Type B pancreatic cell (in vitro differentiated cells): ENCODE measurements around the gene SMAD7. TPM values are rescaled to one million over a fixed set of nuclear protein-coding genes. Genes with fewer than 3 reads are reported as not detected.

Source experiments
- DNase-seq: peaks from one replicate; pipeline ENCODE4 v3.0.0; 2021; ENCODE audit warnings: mixed read lengths; ENCODE audit not compliant: unreplicated experiment; ENCODE audit errors: extremely low spot score
- H3K27ac Mint-ChIP-seq: 2 replicates; pipeline ENCODE4 v1.8.0; 2021; ENCODE audit warnings: mild to moderate bottlenecking, mixed read lengths
- H3K27me3 Mint-ChIP-seq: 2 replicates; pipeline ENCODE4 v1.8.0; 2021; ENCODE audit warnings: mixed read lengths
- H3K36me3 Mint-ChIP-seq: 2 replicates; pipeline ENCODE4 v1.8.0; 2021; ENCODE audit warnings: mixed read lengths
- H3K4me1 Mint-ChIP-seq: one replicate; pipeline ENCODE4 v1.8.0; 2021; ENCODE audit warnings: mixed read lengths; ENCODE audit not compliant: unreplicated experiment
- H3K4me3 Mint-ChIP-seq: 2 replicates; pipeline ENCODE4 v1.8.0; 2021; ENCODE audit warnings: mild to moderate bottlenecking, mixed read lengths
- H3K9me3 Mint-ChIP-seq: 2 replicates; pipeline ENCODE4 v1.8.0; 2021; ENCODE audit warnings: mixed read lengths
- CTCF ChIP-seq: fragments of 200-600 bp; sonication (generic); conservative IDR thresholded peaks from 2 replicates; pipeline ENCODE4 v1.5.0; 2021; ENCODE audit warnings: antibody characterized with exemption, mild to moderate bottlenecking
- total RNA-seq: library from RNA; stranded (reverse); gene quantifications from 2 replicates; pipeline ENCODE4 v1.2.1, GENCODE V29; 2021; ENCODE audit warnings: low replicate concordance

The SMAD7 gene
- total RNA-seq, 1 donor from 2014 or later: 17.8 TPM

GRCh38 chr18:48899558-48900174 is 51.1 kb downstream of the SMAD7 start:
- Mint-ChIP-seq H3K4me3 (no peak overlapping the region), H3K4me1 (peaks cover 13% of the 10 kb centered on the region)

GRCh38 chr18:48898521-48898920 is 52.2 kb downstream of the SMAD7 start:
- Mint-ChIP-seq H3K4me1 (peaks cover 13% of the 10 kb centered on the region), H3K4me3 (no peak overlapping the region), H3K27ac (no peak overlapping the region), H3K36me3 (no peaks in the 10 kb centered on the region), H3K27me3 (no peaks in the 10 kb centered on the region), H3K9me3 (no peaks in the 10 kb centered on the region)
- no peak for DNase-seq
- no peak for TF ChIP-seq CTCF

More at GRCh38 chr18:48899558-48900174, 51.1 kb downstream of the SMAD7 start:
- Mint-ChIP-seq H3K27ac (no peak overlapping the region), H3K9me3 (peaks cover 4% of the 10 kb centered on the region), H3K27me3 (no peaks in the 10 kb centered on the region), H3K36me3 (no peaks in the 10 kb centered on the region)
- DNase-seq: no peak
- no peak for TF ChIP-seq CTCF

GRCh38 chr18:48897531-48897930 is 53.2 kb downstream of the SMAD7 start:
- TF ChIP-seq CTCF: no peak
- Mint-ChIP-seq H3K36me3 (no peaks in the 10 kb centered on the region), H3K4me1 (peaks cover 23% of the 10 kb centered on the region), H3K27ac (no peak overlapping the region), H3K4me3 (no peak overlapping the region), H3K9me3 (no peaks in the 10 kb centered on the region), H3K27me3 (no peaks in the 10 kb centered on the region)
- no peak for DNase-seq

GRCh38 chr18:48896875-48897511 is 53.8 kb downstream of the SMAD7 start:
- TF ChIP-seq CTCF: peak; percentile 58
- Mint-ChIP-seq H3K27me3 (no peaks in the 10 kb centered on the region), H3K27ac (no peak overlapping the region), H3K4me3 (no peak overlapping the region), H3K4me1 (peaks cover 23% of the 10 kb centered on the region), H3K9me3 (no peaks in the 10 kb centered on the region), H3K36me3 (no peaks in the 10 kb centered on the region)
- DNase-seq: no peak

GRCh38 chr18:48896326-48896874 is 54.4 kb downstream of the SMAD7 start:
- Mint-ChIP-seq H3K9me3 (no peaks in the 10 kb centered on the region), H3K4me1 (peaks cover 23% of the 10 kb centered on the region), H3K36me3 (no peaks in the 10 kb centered on the region), H3K4me3 (no peak overlapping the region), H3K27ac (no peak overlapping the region), H3K27me3 (no peaks in the 10 kb centered on the region)
- no peak for TF ChIP-seq CTCF
- DNase-seq: no peak
